Nephron progenitor cell (in vitro differentiated cells): ENCODE results near the gene FYN.
"Not testable (repeated sequence)": the region's sequence is repeated elsewhere in the genome, so short reads cannot be mapped to it uniquely, and the experiment has no call there.

ENCODE experiments used
- DNase-seq: peaks from one replicate; pipeline ENCODE4 v3.0.0; 2021
- H3K27ac Mint-ChIP-seq: 2 replicates; pipeline ENCODE4 v1.8.0; 2021; ENCODE audit warnings: mild to moderate bottlenecking, moderate library complexity, mixed read lengths
- H3K27me3 Mint-ChIP-seq: 2 replicates; pipeline ENCODE4 v1.8.0; 2021; ENCODE audit warnings: mild to moderate bottlenecking, low read depth, mixed read lengths; ENCODE audit not compliant: poor library complexity
- H3K36me3 Mint-ChIP-seq: 2 replicates; pipeline ENCODE4 v1.8.0; 2021; ENCODE audit warnings: low read depth, mixed read lengths
- H3K4me1 Mint-ChIP-seq: 2 replicates; pipeline ENCODE4 v1.8.0; 2021; ENCODE audit warnings: mixed read lengths
- H3K4me3 Mint-ChIP-seq: 2 replicates; pipeline ENCODE4 v1.8.0; 2021; ENCODE audit warnings: mild to moderate bottlenecking, moderate library complexity, mixed read lengths
- H3K9me3 Mint-ChIP-seq: 2 replicates; pipeline ENCODE4 v1.8.0; 2021; ENCODE audit warnings: mild to moderate bottlenecking, moderate library complexity, mixed read lengths
- CTCF ChIP-seq: fragments of 200-600 bp; sonication (generic); IDR thresholded peaks from 2 replicates; pipeline ENCODE4 v1.5.0; 2021; ENCODE audit warnings: antibody characterized with exemption

The FYN gene

GRCh38 chr6:111890988-111891387, 17.7 kb upstream of the FYN start:
- no peaks in the 10 kb centered on the region for H3K9me3 Mint-ChIP-seq
- H3K36me3 Mint-ChIP-seq = no peaks in the 10 kb centered on the region
- no peak for TF ChIP-seq CTCF
- H3K4me1 Mint-ChIP-seq = peaks cover 18% of the 10 kb centered on the region
- peaks cover 3% of the 10 kb centered on the region for H3K27me3 Mint-ChIP-seq
- no peak overlapping the region for H3K27ac Mint-ChIP-seq
- H3K4me3 Mint-ChIP-seq = no peak overlapping the region
- DNase-seq = no peak

GRCh38 chr6:111888928-111889695, 15.9 kb upstream of the FYN start:
- H3K4me1 Mint-ChIP-seq = peaks cover 18% of the 10 kb centered on the region
- DNase-seq = peak; percentile 52
- H3K9me3 Mint-ChIP-seq = no peaks in the 10 kb centered on the region
- no peaks in the 10 kb centered on the region for H3K36me3 Mint-ChIP-seq
- TF ChIP-seq CTCF = no peak
- no peak overlapping the region for H3K27ac Mint-ChIP-seq
- H3K27me3 Mint-ChIP-seq = peaks cover 3% of the 10 kb centered on the region
- H3K4me3 Mint-ChIP-seq = peak overlapping the region; percentile 72

- H3K36me3 Mint-ChIP-seq, H3K9me3 Mint-ChIP-seq, H3K27ac Mint-ChIP-seq, H3K4me3 Mint-ChIP-seq, H3K27me3 Mint-ChIP-seq, DNase-seq: not testable (repeated sequence)
- peaks cover 18% of the 10 kb centered on the region for H3K4me1 Mint-ChIP-seq
Observed at GRCh38 chr6:111886793-111887192, 13.5 kb upstream of the FYN start.

GRCh38 chr6:111885373-111886027, 12.2 kb upstream of the FYN start:
- Mint-ChIP-seq H3K27ac (no peak overlapping the region), H3K9me3 (peaks cover 7% of the 10 kb centered on the region), H3K36me3 (no peaks in the 10 kb centered on the region), H3K4me1 (peaks cover 18% of the 10 kb centered on the region), H3K27me3 (peaks cover 3% of the 10 kb centered on the region), H3K4me3 (no peak overlapping the region)
- TF ChIP-seq CTCF = no peak
- DNase-seq = no peak

- Mint-ChIP-seq H3K4me1 (peaks cover 10% of the 10 kb centered on the region), H3K4me3 (no peak overlapping the region), H3K27me3 (peaks cover 6% of the 10 kb centered on the region), H3K9me3 (peaks cover 7% of the 10 kb centered on the region), H3K36me3 (no peaks in the 10 kb centered on the region), H3K27ac (no peak overlapping the region)
- no peak for TF ChIP-seq CTCF
- no peak for DNase-seq
Observed at GRCh38 chr6:111884068-111884467, 10.8 kb upstream of the FYN start.

GRCh38 chr6:111880181-111880888, 7.1 kb upstream of the FYN start:
- no peaks in the 10 kb centered on the region for H3K4me1 Mint-ChIP-seq
- no peaks in the 10 kb centered on the region for H3K36me3 Mint-ChIP-seq
- DNase-seq = no peak
- peaks cover 15% of the 10 kb centered on the region for H3K27me3 Mint-ChIP-seq
- no peak for TF ChIP-seq CTCF
- no peak overlapping the region for H3K27ac Mint-ChIP-seq
- no peak overlapping the region for H3K4me3 Mint-ChIP-seq
- H3K9me3 Mint-ChIP-seq = peaks cover 7% of the 10 kb centered on the region
